GM19463 (cell line): ENCODE data around the gene HTR2A.

Source experiments
- ATAC-seq: cut with Tn5 transposase; IDR thresholded peaks from one replicate; pipeline ENCODE4 v1.9.1; 2021; ENCODE audit warnings: mild to moderate bottlenecking, moderate library complexity; ENCODE audit not compliant: unreplicated experiment

HTR2A gene

GRCh38 chr13:46896341-46897137, at the start of gene HTR2A:
Gene HTR2A (minus strand): TSS chr13:46897053. CDS start chr13:46895906, 1,147 bp downstream.
- ATAC-seq: no peak

GRCh38 chr13:46936525-46936924, 39.7 kb upstream of the HTR2A start:
- no peak for ATAC-seq

- no peak for ATAC-seq
These were observed 37.9 kb upstream of the HTR2A start for GRCh38 chr13:46934749-46935148.

GRCh38 chr13:46926916-46927590, 30.2 kb upstream of the HTR2A start:
- no peak for ATAC-seq

GRCh38 chr13:46925486-46925885, 28.6 kb upstream of the HTR2A start:
- no peak for ATAC-seq

GRCh38 chr13:46914341-46914740, 17.5 kb upstream of the HTR2A start:
- no peak for ATAC-seq

- ATAC-seq: no peak
These were observed 16.9 kb upstream of the HTR2A start for GRCh38 chr13:46913757-46914156.

- ATAC-seq: no peak
These were observed 12.2 kb upstream of the HTR2A start for GRCh38 chr13:46909042-46909441.

- no peak for ATAC-seq
These were observed 11.6 kb upstream of the HTR2A start for GRCh38 chr13:46908501-46908900.

GRCh38 chr13:46906405-46906804, 9.6 kb upstream of the HTR2A start:
- ATAC-seq: no peak

GRCh38 chr13:46905249-46905648, 8.4 kb upstream of the HTR2A start:
- ATAC-seq: no peak

GRCh38 chr13:46903748-46904147, 6.9 kb upstream of the HTR2A start:
- ATAC-seq: no peak

- ATAC-seq: no peak
These were observed 4.9 kb upstream of the HTR2A start for GRCh38 chr13:46901721-46902120.

- ATAC-seq: no peak
These were observed 2.9 kb upstream of the HTR2A start for GRCh38 chr13:46899801-46900200.

GRCh38 chr13:46895381-46895780, 1.5 kb downstream of the HTR2A start:
- no peak for ATAC-seq

- no peak for ATAC-seq
These were observed 2.3 kb downstream of the HTR2A start for GRCh38 chr13:46894568-46894967.

GRCh38 chr13:46893798-46894560, 2.9 kb downstream of the HTR2A start:
- ATAC-seq: peak; percentile 95

GRCh38 chr13:46893221-46893740, 3.6 kb downstream of the HTR2A start:
- ATAC-seq: no peak

GRCh38 chr13:46885018-46885417, 11.8 kb downstream of the HTR2A start:
- ATAC-seq: no peak

- ATAC-seq: no peak
These were observed 12.3 kb downstream of the HTR2A start for GRCh38 chr13:46884531-46884930.

- ATAC-seq: no peak
These were observed 15.2 kb downstream of the HTR2A start for GRCh38 chr13:46881621-46882020.
